ENCODE data around the gene COL13A1. TPM values are rescaled to one million over a fixed set of nuclear protein-coding genes. Genes with fewer than 3 reads are reported as not detected.
A peak's percentile ranks its signal among the peaks of the same experiment; 100 is the strongest.

Gene COL13A1
- total and polyA plus RNA-seq, 5 donors: 4.4 to 13.7 (median 8.5) TPM

GRCh38 chr10:69791812-69792211 lies 9.9 kb upstream of the COL13A1 start:
- H3K4me1 ChIP-seq (ENCODE audit: control insufficient read depth, insufficient read depth, low read length): no peaks in the 10 kb centered on the region
- H3K4me3 ChIP-seq (ENCODE audit: low read length): no peak overlapping the region
- 85% methylated on average over 5 of the region's 5 CpGs for WGBS
- H3K9me3 ChIP-seq (ENCODE audit: control insufficient read depth, low read length): no peaks in the 10 kb centered on the region
- intact Hi-C loops (cut with DNase I): loop anchor here in 1 of 4 donors (10.0 kb wide), 1 partner anchor 277 kb away; no protein-coding TSS in a partner anchor
- DNase-seq: no peak
- H3K27ac ChIP-seq (ENCODE audit: low read length): no peak overlapping the region
- no peaks in the 10 kb centered on the region for H3K27me3 ChIP-seq (ENCODE audit: control insufficient read depth, insufficient read depth)
- ATAC-seq: no peak

- WGBS: 56% methylated on average over 1 of the region's 1 CpG
- no peaks in the 10 kb centered on the region for H3K9me3 ChIP-seq (ENCODE audit: control insufficient read depth, low read length)
- DNase-seq: no peak
- H3K27me3 ChIP-seq (ENCODE audit: control insufficient read depth, insufficient read depth): no peaks in the 10 kb centered on the region
- ATAC-seq: no peak
- no peak overlapping the region for H3K4me3 ChIP-seq (ENCODE audit: low read length)
- no peak overlapping the region for H3K27ac ChIP-seq (ENCODE audit: low read length)
- no peaks in the 10 kb centered on the region for H3K4me1 ChIP-seq (ENCODE audit: control insufficient read depth, insufficient read depth, low read length)
- intact Hi-C loops (cut with DNase I): loop anchor here in 1 of 4 donors (10.0 kb wide), 1 partner anchor 278 kb away; no protein-coding TSS in a partner anchor
Measured at GRCh38 chr10:69792341-69792740, 9.4 kb upstream of the COL13A1 start.

GRCh38 chr10:69794673-69795072 lies 7.0 kb upstream of the COL13A1 start:
- H3K27me3 ChIP-seq (ENCODE audit: control insufficient read depth, insufficient read depth): no peaks in the 10 kb centered on the region
- no peaks in the 10 kb centered on the region for H3K9me3 ChIP-seq (ENCODE audit: control insufficient read depth, low read length)
- intact Hi-C loops (cut with DNase I): loop anchor here in 1 of 4 donors (10.0 kb wide), 1 partner anchor 280 kb away; no protein-coding TSS in a partner anchor
- H3K4me1 ChIP-seq (ENCODE audit: control insufficient read depth, insufficient read depth, low read length): no peaks in the 10 kb centered on the region
- 80% methylated on average over 1 of the region's 1 CpG for WGBS
- H3K27ac ChIP-seq (ENCODE audit: low read length): no peak overlapping the region
- no peak for DNase-seq
- no peak for ATAC-seq
- H3K4me3 ChIP-seq (ENCODE audit: low read length): no peak overlapping the region

- H3K4me3 ChIP-seq (ENCODE audit: low read length): no peak overlapping the region
- H3K9me3 ChIP-seq (ENCODE audit: control insufficient read depth, low read length): no peaks in the 10 kb centered on the region
- ATAC-seq (no peak), DNase-seq (no peak)
- no peak overlapping the region for H3K27ac ChIP-seq (ENCODE audit: low read length)
- intact Hi-C loops (cut with DNase I): loop anchor here in 1 of 4 donors (10.0 kb wide), 1 partner anchor 281 kb away; no protein-coding TSS in a partner anchor
- H3K27me3 ChIP-seq (ENCODE audit: control insufficient read depth, insufficient read depth): no peaks in the 10 kb centered on the region
- no peaks in the 10 kb centered on the region for H3K4me1 ChIP-seq (ENCODE audit: control insufficient read depth, insufficient read depth, low read length)
- WGBS: 100% methylated on average over 1 of the region's 1 CpG
Measured at GRCh38 chr10:69795242-69795934, 6.3 kb upstream of the COL13A1 start.

- ATAC-seq (no peak), DNase-seq (no peak)
- Histone ChIP-seq H3K27me3 (ENCODE audit: control insufficient read depth, insufficient read depth) (no peaks in the 10 kb centered on the region), H3K27ac (ENCODE audit: low read length) (no peak overlapping the region), H3K4me3 (ENCODE audit: low read length) (no peak overlapping the region), H3K9me3 (ENCODE audit: control insufficient read depth, low read length) (no peaks in the 10 kb centered on the region), H3K4me1 (ENCODE audit: control insufficient read depth, insufficient read depth, low read length) (peaks cover 3% of the 10 kb centered on the region)
- 87% methylated on average over 7 of the region's 7 CpGs for WGBS
- intact Hi-C loops (cut with DNase I): loop anchor here in 1 of 4 donors (10.0 kb wide), 1 partner anchor 283 kb away; no protein-coding TSS in a partner anchor
Measured at GRCh38 chr10:69797959-69798358, 3.7 kb upstream of the COL13A1 start.

GRCh38 chr10:69800109-69800508 lies 1.6 kb upstream of the COL13A1 start:
- Histone ChIP-seq H3K4me1 (ENCODE audit: control insufficient read depth, insufficient read depth, low read length) (peaks cover 3% of the 10 kb centered on the region), H3K27ac (ENCODE audit: low read length) (no peak overlapping the region), H3K27me3 (ENCODE audit: control insufficient read depth, insufficient read depth) (no peaks in the 10 kb centered on the region), H3K9me3 (ENCODE audit: control insufficient read depth, low read length) (no peaks in the 10 kb centered on the region), H3K4me3 (ENCODE audit: low read length) (no peak overlapping the region)
- WGBS: 33% methylated on average over 3 of the region's 3 CpGs
- ATAC-seq (peak; percentile 34 to 52), DNase-seq (no peak)
- intact Hi-C loops (cut with DNase I): loop anchor here in 3 of 4 donors (5.0 to 10.0 kb wide), 5 partner anchors 68 to 158 kb away; no protein-coding TSS in a partner anchor

GRCh38 chr10:69800665-69801064 lies 1.0 kb upstream of the COL13A1 start:
- Histone ChIP-seq H3K4me1 (ENCODE audit: control insufficient read depth, insufficient read depth, low read length) (peaks cover 3% of the 10 kb centered on the region), H3K4me3 (ENCODE audit: low read length) (no peak overlapping the region), H3K27me3 (ENCODE audit: control insufficient read depth, insufficient read depth) (no peaks in the 10 kb centered on the region), H3K9me3 (ENCODE audit: control insufficient read depth, low read length) (no peaks in the 10 kb centered on the region), H3K27ac (ENCODE audit: low read length) (no peak overlapping the region)
- DNase-seq (no peak), ATAC-seq (no peak)
- intact Hi-C loops (cut with DNase I): loop anchor here in 3 of 4 donors (5.0 to 10.0 kb wide), 5 partner anchors 68 to 158 kb away; no protein-coding TSS in a partner anchor
- WGBS: 73% methylated on average over 2 of the region's 2 CpGs

GRCh38 chr10:69801094-69801433 lies 642 bp upstream of the COL13A1 start:
- H3K27ac ChIP-seq (ENCODE audit: low read length): peak overlapping the region; percentile 71

GRCh38 chr10:69802424-69803161 lies 887 bp downstream of the COL13A1 start:
- ATAC-seq (peak; percentile 63 to 76), DNase-seq (peak; percentile 45 to 84 (median 79))
- peak overlapping the region; percentile 19 for H3K4me3 ChIP-seq (ENCODE audit: low read length)
- H3K9me3 ChIP-seq (ENCODE audit: control insufficient read depth, low read length): no peaks in the 10 kb centered on the region
- intact Hi-C loops (cut with DNase I): loop anchor here in 3 of 4 donors (5.0 to 10.0 kb wide), 5 partner anchors 70 to 160 kb away; no protein-coding TSS in a partner anchor
- 6% methylated on average over 80 of the region's 80 CpGs for WGBS
- peaks cover 3% of the 10 kb centered on the region for H3K4me1 ChIP-seq (ENCODE audit: control insufficient read depth, insufficient read depth, low read length)
- H3K27me3 ChIP-seq (ENCODE audit: control insufficient read depth, insufficient read depth): no peaks in the 10 kb centered on the region
- peak overlapping the region; percentile 46 for H3K27ac ChIP-seq (ENCODE audit: low read length)

More at GRCh38 chr10:69801094-69801433, 642 bp upstream of the COL13A1 start:
- WGBS: 18% methylated on average over 8 of the region's 8 CpGs
- no peaks in the 10 kb centered on the region for H3K9me3 ChIP-seq (ENCODE audit: control insufficient read depth, low read length)
- DNase-seq (peak; percentile 50 to 80 (median 73)), ATAC-seq (peak; percentile 50 to 56)
- peaks cover 3% of the 10 kb centered on the region for H3K4me1 ChIP-seq (ENCODE audit: control insufficient read depth, insufficient read depth, low read length)
- peak overlapping the region; percentile 19 for H3K4me3 ChIP-seq (ENCODE audit: low read length)
- H3K27me3 ChIP-seq (ENCODE audit: control insufficient read depth, insufficient read depth): no peaks in the 10 kb centered on the region
- intact Hi-C loops (cut with DNase I): loop anchor here in 3 of 4 donors (5.0 to 10.0 kb wide), 5 partner anchors 69 to 159 kb away; no protein-coding TSS in a partner anchor

GRCh38 chr10:69803809-69804208 lies 2.1 kb downstream of the COL13A1 start:
- intact Hi-C loops (cut with DNase I): loop anchor here in 3 of 4 donors (5.0 to 10.0 kb wide), 5 partner anchors 72 to 162 kb away; no protein-coding TSS in a partner anchor
- WGBS: 74% methylated on average over 7 of the region's 7 CpGs
- Histone ChIP-seq H3K9me3 (ENCODE audit: control insufficient read depth, low read length) (no peaks in the 10 kb centered on the region), H3K27ac (ENCODE audit: low read length) (no peak overlapping the region), H3K27me3 (ENCODE audit: control insufficient read depth, insufficient read depth) (no peaks in the 10 kb centered on the region), H3K4me3 (ENCODE audit: low read length) (no peak overlapping the region), H3K4me1 (ENCODE audit: control insufficient read depth, insufficient read depth, low read length) (peaks cover 3% of the 10 kb centered on the region)
- ATAC-seq (no peak), DNase-seq (no peak)
